Fibroblast of skin of right quadriceps (primary cell): ENCODE measurements around the gene DCAF8.

Source experiments
- DNase-seq: peaks from one replicate; pipeline ENCODE4 v3.0.0-alpha.2; 2013

The DCAF8 gene

DNA sequence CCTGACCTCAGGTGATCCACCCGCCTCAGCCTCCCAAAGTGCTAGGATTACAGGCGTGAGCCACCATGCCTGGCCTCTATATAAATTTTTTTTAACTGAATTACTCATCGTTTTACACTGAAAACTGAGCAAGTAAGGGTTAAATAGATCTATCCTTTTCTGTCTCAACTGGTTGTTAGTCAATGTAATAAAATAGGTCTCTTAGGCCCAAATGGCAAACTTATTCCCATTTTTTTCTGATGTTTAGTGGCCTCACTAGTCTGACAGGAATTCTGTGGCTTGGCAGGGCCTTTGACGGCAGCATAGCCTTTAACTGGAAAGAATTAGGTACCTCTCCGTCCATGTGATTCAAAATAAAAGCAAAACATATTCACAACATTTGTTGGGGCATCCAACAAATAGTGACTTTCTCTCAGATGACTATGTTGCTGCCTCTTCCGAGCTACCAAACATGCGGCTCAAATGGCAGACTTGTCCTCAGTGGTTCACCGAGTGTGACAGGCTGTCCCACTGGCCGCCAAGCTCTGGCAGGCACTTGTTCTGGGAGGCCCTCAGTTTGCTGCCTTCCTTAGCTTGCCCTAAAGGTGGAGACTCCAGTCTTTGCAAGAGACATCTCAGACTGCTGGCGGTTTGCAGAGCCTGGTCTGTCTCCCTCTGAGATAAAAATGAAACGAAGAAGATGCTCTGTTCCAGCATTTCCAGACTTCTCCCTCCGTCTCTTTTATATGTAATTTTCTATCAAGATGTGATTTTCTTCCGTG lies 93.6 kb downstream of the DCAF8 start:
- DNase-seq: peak; percentile 40

DNA sequence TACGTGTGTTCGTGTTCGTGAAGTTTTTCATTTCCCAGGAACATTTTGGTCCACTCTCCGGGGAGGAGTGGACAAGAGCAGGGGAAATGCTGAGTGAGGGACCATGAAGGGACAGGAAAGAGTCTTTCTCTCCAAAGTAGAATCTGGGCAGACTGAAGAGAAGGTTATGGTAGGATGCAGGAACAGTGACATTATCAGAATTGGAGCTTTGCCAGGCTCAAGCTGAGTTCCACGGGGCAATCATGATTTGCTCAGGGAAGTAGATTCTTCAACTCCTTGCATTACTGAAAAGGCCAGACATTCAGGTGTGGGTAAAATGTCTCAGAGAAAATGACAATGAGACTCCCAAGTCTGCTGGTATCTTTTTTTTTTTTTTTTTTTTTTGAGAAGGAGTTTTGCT lies 94.3 kb downstream of the DCAF8 start:
- no peak for DNase-seq

DNA sequence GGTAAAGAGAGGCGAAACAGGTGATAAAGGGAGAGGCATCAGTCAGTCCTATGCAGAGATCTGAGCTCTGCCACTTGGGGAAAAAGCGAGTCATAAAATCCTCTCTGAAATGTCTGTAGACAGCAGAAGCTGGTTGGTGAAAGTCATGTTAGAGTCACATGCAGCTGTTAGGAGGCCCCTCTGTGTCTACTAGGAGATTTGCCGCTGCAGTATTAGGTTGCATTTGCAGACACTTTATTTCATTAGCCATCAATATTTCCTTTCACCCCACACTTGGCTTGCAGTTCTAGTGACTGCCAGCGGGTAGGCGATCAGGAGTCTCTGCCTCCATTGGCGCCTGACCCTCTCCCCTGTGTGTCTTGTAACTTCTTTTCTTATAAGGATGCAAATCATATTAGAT lies 94.8 kb downstream of the DCAF8 start:
- no peak for DNase-seq

DNA sequence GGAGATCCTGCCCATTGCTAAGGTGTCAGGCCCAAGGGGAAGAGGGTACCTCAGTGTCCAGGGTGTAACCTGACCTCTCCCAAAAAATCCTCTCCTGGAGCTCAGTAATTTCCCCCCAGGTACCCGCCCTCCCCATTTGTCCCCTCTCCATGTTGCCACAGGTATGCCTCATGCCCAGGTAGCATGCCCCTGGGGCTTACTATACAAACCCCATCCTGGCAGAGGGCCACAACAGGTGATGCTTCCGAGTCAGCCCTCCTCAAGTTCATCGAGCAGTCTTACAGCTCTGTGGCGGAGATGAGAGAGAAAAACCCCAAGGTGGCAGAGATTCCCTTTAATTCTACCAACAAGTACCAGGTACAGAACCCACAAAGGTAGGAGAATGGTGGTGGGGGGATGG lies 95.3 kb downstream of the DCAF8 start:
- DNase-seq: no peak

DNA sequence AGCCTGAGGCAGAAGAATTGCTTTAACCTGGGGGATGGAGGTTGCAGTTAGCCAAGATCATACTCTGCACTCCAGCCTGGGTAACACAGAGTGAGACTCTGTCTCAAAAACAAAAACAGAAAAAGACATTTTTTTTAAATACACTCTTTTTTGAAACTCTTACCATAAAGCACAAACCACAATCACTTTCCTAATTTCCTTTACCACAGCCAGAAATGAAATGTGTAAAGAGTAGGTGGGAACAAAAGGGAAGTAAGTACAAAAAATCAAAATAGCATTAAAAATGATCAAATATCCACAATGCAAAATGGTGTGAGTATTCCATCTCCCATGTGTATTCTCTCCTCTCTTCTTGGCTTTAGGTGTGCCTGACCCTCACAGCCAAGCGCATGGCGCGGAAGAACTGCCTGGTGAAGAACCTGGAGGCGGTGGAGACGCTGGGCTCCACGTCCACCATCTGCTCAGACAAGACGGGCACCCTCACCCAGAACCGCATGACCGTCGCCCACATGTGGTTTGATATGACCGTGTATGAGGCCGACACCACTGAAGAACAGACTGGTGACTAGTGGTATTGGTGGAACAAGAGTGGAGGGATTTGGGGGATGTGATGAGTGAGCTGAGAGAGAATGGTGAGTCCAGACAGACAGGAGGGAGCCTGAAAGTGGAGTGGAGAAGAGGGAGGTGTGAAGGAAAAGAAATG lies 96.0 kb downstream of the DCAF8 start:
- no peak for DNase-seq
